DMS153 (cell line): ENCODE data around the gene DDX31.

ENCODE experiments used
- DNase-seq: peaks from one replicate; lab custom pipeline; 2025; lab: John Stamatoyannopoulos, UW

Gene DDX31

DNA sequence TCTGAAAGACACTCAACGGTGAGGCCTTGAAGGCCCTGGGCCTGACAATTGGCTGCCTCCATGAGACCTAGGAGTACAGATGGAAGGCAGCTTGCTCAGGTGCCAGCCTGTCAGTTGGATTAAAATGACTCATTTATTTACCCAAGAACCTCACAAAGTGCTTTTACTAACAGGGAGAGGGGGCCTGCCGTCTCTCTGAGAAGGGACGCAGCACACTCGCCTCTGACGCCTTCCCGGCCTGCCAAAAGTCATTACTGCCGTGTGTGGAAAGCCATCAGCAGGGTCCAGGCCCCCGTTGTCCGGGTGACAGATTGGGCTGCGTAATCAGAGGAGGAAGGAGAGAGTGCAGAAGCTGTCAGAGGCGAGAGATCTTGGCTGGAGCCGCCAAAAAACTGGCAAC, 32.4 kb downstream of the DDX31 start:
- DNase-seq, result peak; percentile 81

DNA sequence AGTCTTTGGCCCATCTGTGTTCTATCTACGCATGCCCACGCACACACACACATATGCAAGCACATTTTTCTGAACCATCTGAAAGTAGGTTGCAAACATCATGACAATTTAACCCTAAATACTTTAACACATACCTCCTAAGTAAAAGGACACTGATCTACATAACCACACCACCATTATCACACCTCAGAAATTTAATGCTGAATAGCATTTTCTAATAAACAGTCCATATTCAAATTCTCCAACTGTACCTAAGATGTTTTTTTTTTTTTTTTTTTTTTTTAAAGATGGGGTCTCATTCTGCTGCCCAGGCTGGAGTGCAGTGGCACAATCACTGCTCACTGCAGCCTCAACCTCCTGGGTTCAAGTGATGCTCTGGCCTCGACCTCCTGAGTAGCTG, 35.5 kb downstream of the DDX31 start:
- no peak for DNase-seq

DNA sequence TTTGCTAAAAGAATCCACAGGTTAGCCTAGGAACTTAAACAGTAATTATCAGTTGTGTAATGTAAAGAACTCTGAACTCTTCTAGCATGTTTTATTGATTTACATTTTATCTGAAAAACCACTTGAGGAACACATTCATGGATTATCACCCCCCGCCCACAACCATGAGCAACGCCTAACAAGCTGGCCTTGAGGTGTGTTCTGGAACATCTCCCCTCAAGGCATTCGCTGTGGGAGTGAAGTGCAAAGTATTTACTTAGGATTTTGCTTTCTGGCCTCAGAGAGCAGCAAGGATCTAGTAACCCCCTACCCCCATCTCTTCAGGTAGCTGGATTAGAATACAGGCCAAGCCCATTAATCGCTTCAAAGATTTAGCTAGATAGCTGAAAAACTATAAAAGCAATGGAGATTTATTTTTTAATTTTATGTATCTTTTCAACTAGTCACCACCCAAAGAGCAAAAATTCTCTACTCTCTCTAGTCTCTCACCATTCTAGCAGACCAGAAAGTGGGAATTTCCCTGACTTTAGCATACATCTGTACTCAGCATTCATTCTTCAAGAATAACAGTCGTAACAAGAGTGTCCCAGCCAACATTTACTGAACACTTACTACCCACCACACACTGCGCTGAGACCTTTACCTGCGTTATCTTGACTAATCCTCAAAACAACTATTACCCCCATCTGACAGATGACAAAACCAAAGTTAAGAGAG, 37.2 kb downstream of the DDX31 start:
- no peak for DNase-seq

DNA sequence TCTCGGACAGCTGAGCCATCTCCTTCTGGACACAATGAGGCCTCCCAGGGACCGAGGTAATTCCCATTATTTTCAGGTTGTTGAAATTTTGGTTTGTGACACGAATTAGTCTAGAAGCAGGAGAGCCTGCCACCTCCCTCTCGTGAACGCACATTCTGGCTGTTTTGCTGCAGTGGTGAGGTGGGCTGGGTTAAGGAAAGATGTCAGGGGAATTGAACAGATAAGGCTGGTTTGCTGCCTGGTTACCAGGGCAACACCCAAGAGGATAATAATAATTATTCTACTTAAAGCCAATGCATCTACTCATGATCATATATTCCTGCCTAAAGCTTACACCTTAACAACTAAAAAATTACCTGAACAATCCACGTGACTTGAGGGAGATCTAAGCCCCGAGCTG, 38.1 kb downstream of the DDX31 start:
- no peak for DNase-seq

DNA sequence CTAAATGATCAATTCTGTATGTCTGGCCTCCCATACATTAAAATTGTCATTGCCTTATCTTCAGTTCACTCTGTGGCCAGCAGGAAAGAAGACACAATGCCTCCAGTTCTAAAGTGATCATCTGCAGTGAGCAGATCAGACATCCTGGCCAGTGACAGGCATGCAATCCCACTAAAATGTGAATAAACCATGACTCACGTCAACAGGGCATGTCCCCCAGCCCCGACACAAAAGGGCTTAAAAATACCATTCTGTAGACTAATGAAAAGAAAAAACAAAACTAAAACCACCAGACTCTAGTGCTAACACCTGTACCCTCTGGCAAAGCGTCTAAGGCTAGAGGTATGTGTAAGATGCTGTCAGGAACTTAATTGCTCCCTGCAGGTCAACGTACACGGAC, 38.5 kb downstream of the DDX31 start:
- DNase-seq, result no peak

DNA sequence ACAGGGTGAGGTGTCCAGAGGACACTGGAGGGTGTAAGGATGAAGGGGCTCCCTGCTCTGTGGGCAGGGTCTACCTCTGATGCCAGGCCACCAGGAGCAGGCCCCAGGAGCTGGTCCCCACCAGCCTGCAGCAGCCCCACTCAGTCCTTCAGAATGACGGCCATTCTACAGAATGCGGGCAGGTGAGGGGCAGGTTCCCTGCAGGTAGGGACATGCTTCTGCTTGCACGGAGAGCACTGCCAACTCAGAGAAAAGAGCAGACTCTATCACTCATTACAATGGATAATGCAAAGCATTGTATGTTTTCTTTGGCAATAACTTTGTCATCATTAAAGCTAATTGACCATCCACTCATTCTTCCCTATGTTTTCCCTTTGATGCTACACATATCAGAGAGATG, 39.0 kb downstream of the DDX31 start:
- no peak for DNase-seq

DNA sequence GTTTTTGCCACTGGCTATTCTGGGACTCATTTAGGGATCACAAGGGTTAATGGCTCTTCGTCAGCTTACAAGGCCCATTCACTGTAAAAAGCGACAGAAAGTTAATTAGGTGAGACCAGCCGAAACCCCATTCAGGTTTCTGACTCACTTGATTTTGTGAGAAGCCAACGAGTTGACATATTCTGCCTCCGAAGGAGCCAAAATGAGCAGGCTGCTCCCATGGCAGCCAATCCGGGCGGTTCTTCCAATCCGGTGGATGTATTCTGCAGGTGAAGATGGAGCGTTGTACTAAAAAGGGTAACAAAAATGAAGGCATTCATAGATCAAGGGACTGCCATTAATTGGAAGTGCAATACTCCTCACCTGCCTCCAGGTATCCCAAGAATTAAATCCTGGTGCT, 39.7 kb downstream of the DDX31 start:
- no peak for DNase-seq

DNA sequence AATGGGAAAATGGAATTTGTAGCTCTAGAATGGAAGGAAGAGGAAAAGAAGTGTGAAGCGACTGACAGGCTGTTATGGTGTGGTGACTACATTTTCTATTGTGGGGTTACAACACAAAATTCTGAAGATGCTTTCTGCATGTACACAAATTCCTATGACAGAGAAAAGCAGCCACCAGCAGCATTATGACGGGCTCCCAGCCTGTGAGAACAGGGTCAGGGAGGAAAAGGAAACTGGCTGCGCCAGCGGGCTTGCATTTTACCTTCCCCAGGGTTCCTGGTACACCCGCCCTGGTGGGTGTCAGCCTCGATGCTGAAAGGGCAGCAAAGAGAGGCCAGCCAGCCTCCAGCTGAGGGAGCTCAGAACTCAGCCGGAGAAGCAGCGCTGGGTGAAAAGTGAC, 41.0 kb downstream of the DDX31 start:
- DNase-seq, result no peak

DNA sequence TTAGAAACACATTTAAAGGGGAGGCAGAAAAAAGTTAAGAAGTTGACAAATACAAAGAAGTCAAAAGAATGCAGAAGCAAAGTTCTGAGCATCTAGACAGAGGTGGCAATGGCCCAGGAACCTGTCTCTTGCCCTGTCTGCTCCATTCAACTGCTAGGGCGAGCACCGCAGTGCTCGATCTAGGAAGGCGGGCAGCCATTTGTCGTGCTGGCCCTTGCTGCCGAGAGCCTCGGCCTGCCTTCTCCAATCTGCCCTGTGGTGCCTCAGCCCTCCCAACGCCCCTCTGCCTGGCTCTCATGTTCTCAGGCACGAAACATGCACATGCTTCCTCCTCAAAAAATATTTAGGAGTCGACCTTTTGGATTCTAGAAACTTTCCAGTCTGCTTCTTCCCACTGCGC, 42.2 kb downstream of the DDX31 start:
- no peak for DNase-seq

DNA sequence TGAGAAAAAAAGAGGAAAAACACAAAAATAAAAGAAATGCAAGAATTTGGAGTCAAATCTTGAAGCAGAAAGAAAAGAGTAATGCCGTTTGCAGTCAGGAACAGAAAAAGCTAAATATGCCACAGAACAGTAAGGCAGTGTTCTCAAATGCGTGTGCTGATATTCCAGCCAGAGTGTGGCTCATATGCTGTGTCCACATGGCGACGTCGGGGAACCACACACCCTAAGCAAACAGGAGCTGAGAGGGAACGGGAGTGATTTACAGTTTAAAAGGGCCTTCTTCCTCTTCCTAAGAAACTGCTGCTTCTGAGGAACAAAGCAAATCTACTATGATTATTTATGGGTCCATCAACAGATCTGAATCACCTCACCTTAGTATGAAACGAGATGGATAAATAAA, 42.7 kb downstream of the DDX31 start:
- DNase-seq, result peak; percentile 27

DNA sequence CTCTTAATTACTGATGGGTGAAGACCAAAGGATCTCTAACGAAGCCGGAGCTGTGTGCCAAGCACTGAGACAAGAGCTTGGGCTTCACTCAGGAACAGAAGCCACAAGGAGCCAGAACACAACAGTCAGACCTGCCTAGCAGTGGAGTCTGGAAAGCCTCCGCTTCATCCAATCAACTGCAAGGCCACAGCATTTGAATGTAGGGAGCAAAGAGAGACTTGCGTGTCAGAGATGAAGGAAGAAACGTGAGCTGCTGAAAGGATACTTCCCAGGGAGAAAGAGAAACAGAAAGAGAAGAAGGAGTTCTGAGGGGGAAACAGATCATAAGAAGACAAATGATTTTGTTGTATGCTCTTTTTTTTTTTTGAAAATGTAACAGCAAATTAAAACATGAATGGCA, 43.5 kb downstream of the DDX31 start:
- DNase-seq, result no peak

DNA sequence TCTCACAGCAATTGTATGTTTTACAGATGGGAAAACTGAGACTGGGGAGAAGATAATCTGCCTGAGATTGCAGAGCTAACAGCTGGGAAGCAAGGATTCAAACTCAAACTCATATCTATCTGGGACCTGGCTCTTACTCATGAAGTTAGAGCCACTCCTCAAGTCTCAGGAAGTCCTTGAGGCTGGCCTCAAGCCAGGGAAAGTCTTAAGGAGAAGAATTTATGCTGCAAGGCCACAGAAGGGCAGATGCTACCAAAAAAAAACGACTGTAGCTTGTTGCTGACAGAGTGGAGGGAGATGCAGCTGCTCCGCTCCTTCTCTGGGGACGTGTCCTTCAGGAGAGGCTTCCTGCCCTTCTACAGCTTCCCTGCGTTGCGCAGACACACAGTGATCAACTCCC, 47.6 kb downstream of the DDX31 start:
- DNase-seq, result no peak

DNA sequence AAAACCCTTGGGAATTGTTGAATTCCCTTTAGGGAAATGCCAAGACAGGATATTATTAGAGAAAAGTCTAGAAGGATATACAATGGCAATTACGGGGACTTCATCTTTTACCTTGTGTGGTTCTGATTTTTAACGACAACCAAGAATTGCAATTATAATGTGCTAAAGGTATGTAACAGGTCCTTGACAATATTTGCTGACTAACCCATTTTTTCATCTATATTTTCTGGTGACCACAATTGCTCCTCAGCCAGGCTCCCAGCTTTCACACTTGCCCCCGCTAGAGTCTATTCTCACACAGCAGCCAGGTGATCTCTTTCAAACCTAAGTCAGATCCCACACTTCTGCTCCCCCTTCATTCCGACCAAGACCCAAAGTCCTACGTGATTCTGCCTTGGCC, 53.1 kb downstream of the DDX31 start:
- no peak for DNase-seq

DNA sequence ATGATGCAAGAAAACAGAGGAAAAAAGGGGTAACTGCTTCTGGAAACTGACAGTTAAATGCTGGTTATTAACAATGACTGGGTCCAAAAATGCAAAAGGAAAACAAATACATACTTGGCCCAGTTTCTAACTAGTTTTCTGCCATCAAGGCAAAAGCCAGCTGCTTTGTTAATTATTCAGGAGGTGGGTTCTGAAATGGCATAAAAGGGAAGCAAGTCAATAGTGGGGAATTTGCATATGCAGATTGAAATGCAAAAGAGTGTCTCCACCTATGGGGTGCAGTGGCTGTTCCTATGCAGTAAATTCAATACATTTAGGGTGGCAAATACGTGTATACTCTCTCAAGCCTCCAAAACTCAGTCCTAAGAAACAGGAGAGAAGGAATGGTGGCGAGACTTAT, 54.0 kb downstream of the DDX31 start:
- no peak for DNase-seq

DNA sequence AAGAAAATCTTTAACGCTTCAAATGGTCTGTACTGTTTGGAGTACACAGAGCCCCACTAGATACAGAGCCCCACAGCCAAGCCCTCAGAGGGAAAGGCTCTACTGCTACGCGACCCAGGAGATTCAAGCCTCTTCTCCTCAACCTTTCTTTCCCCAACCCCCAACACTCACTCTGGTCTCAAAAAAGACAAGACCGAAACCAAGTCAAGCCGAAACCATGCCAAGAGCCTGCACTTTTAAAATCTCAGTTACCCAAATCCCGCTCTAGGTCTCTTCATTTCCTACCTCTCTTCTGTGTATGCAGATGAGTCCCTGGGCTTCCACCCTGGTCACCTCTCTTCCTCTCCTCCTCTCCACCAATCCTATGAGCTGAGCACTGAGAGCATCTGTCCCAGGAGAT, 55.5 kb downstream of the DDX31 start:
- DNase-seq, result no peak

DNA sequence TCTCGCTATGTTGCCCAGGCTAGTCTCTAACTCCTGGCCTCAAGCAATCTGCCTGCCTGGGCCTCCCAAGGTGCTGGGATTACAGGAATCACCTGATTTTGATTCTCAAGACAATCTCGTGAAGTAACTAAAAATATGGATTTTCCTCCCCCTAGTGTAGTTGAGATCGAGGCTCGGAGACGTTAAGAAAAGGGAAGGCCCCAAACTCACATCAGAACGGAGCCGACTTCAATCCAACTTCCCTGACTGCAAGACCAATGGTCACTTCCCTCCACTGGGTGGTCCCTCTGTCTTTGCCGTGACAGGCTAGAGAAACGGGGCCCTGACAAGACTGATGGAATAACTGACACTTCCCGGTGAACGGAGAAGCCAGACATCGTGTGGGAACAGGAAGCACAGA, 59.1 kb downstream of the DDX31 start:
- no peak for DNase-seq

DNA sequence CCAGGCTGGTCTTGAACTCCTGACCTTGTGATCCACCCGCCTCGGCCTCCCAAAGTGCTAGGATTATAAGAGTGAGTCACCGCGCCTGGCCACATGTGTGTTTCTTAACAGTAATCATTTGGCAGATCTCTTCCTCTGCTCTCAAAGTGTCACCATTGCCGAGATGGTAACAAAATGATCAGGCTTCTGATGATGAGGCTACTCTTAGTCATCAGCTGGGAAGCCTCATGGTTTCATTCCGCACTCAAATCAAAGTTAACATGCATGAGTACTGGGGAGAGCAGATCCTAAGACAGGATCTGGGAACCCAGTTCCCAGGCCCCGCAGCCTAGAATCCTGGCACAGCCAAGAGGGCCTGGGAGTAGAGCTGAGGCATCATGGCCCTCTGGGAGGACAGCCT, 60.0 kb downstream of the DDX31 start:
- DNase-seq, result no peak

DNA sequence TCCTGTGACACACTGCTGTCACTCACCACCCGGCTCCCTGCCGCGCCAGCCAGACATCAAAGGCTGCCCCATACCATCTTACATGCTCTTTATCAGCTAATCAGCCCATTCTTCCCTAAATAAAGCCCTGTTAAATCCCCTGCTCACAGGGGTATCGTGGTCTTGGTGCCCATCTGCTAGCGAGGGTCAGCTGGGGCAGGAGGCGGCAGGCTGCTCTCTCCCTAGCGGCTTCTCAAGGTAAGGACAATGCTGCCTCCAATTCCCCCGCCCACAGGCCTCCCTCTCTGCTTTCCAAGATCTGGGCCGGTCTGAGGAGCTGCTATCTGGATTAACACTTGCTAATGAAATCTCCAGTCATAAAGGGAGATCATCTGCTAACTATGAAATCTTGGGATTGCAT, 60.6 kb downstream of the DDX31 start:
- DNase-seq, result no peak

DNA sequence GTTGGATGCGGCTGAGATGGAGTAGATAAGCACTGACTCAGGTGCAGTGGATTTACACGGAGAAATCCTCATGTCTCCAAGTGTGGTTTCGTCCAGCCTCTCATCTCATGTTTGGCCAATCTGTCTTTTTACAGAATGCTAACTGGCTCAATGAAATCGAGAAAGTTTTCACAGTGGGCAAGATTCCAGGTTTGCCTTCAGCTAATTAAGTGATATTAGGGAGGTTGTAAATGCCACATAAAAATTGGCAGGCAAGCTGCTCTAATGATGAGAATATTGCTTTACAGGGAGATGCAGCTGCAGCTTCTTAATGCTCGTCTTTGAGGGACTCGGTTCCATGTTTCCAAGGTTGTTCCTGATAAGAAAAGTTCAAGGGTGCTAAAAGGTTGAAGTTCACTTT, 63.7 kb downstream of the DDX31 start:
- no peak for DNase-seq

DNA sequence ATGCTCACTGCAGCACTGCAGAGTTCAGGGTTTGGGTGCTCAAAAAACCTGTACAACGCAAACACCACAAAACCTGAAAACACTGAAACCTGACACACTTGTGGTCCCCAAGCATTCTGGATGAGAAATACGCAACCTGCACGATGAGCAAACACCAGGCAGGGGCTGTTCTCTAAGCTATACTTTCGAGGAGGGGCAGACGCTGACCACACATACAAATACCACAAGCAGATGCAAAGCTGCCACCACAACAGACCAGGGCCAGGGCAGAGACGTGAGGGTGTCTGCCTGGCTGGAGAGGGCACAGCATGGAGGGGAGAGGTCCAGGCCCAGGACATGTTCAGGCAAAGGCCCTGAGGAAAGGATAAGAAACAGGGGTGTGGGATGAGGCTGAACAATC, 64.4 kb downstream of the DDX31 start:
- DNase-seq, result no peak

DNA sequence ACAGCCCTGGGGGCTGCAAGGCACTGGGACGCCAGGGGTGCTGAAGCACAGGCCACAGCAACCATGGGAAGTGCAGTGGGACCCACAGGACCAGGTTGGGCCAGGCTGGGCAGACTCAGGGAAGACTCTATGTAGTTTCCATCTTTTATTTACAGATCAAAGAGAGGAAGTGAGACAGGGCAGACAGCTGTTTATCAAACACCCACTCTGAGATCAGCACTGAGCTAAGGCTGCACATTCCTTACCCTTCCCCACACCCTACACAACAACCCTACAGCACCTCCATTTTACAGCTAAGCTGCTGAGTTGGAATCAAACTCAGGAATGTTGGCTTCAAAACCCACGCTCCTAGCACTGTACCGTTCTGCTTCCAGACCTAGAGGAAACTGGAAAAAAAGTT, 67.6 kb downstream of the DDX31 start:
- no peak for DNase-seq

DNA sequence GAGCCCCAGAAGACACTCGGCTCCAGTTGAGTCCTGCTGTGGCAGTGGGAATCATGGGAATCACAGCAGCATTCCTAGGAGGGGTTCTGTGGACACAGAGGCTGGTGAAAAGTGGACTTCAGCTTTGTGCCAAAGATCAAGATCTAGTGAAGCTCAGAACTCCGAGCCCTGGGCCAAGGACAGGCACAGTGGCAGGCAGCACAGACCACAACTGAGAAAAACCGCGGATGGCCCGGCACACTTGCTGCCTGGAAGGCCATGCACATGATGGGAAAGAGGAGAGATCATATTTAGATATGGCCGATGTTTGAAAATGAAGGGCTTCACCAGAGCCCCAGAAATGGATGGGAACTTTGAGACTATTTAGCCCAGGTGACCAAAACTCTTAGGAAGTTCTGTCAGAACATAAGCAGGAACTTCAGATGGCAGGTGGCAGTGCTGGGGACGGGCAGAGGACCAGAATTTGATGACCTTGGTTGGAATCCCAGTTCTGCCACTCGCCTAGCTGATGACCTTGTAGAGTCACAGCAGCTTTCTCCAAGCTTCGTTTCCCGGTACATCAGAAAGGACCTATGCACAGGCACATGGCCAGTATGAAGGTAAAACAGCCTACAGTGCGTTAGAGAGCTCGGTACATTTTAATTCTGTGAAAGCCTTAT, 69.3 kb downstream of the DDX31 start:
- no peak for DNase-seq

DNA sequence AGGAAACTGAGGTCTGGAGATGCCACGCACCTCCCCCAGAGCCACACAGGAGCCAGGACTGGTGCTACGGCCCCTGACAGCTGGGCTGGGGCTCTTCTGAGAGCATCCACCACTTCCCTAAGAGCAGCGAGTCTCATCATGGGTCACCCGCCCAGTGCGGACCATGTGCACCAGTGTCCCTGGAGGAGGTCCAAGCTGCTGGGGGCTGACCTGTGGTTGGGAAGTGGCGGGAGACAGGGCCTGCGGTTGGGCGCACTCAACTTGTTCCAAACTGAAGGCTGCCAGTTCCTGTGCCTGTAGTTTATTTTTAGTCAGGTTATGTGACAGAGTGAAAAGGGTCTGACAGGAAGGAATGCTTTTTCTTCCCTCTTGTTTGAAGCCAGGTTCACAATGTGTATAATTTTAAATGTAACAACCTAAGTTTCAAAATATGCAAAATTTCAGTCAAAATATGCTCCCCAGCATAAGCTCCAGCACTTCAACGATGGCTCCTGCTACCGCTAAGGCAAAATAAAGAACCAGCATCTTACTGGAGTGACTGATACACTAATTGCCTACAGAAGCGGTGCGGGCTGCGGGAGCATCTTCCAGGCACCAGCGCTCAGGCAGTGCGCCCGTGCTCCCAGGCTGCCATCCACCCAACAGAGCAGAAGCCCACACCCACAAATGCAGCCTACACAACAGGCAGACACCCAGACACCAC, 72.6 kb downstream of the DDX31 start:
- no peak for DNase-seq

DNA sequence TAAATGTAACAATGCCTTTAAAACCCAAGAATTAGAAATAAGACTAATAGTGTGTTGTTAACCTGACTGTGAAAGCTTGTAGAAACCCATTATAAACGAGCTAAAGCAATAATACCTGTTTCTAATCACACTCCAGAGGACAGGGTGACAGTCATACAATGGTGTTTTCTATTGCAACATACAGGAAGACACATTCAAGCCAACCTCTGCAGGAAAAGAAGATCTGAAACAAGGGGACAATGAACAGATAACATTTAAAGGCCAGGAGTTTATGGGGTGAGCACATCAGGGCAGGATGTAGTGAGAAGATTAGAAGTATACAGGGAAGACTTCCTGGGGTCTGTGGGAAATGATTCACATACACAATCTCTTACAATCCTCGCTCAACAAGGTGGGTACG, 73.6 kb downstream of the DDX31 start:
- DNase-seq, result no peak
